GM19239 (cell line): ENCODE data around the gene KCTD5.

Experiments
- DNase-seq: peaks from one replicate; pipeline ENCODE4 v3.0.0; 2011; ENCODE audit warnings: low spot score; ENCODE audit not compliant: insufficient read length
- FAIRE-seq: peaks from 2 replicates; lab custom pipeline; 2011; peaks lifted over from hg19 to GRCh38; lab: Jason Lieb, UNC

The KCTD5 gene

DNA sequence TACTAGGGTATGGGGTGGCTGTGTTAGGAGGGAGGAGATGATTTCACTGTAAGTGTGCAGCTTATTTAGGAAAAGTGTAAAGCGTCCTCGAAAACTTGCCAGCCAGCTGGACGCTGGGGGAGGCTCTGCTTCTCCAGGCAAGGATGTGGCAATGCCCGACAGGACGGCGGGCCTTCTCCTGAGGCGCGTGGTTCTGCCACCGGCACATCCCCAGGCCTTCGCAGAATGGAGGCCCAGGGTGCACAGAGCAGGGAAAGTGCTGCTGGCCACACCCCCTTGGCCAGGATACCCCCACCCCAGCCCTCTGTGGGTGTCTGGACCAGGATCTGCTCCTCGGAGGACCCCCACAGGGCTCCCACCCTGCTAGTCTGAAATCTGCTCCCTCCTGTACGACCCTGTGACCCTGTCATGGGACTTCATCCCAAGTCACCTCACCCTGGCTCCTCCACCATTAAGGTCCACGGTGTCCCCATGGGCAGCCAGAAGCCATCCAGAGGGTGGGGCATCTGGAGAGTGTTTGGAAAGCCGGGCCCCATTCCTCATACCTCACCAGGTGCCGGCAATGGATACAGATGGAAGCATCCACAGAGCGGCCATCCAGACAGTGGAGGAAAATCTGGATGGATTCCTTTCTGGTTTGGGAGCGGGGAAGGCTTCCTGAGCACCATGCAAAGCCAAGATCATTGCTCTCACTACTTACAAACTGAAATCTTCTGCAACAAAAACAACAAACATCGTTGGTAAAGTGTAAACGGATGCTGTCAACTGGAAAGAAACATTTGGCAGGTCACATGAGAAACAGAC lies 60.9 kb downstream of the KCTD5 start:
- DNase-seq (no peak), FAIRE-seq (no peak)

DNA sequence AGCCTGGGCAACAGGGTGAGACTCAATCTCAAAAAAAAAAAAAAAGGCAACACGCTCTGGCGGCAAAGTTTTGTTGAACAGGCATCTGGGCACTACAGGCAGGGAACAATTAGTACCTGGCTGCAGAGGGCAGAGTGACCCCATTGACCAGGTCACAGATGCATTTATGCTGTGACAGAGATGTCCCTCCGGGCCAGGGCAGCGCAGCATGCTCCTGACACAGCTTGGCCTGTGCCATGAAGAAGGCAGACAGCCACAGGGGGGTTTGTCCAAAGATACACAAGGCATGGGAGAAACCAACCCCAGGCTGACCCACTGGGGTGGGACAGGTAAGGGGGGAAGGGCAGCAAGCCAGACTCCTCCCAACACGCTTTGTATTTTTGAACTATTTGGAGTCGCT lies 62.4 kb downstream of the KCTD5 start:
- FAIRE-seq = no peak
- no peak for DNase-seq

DNA sequence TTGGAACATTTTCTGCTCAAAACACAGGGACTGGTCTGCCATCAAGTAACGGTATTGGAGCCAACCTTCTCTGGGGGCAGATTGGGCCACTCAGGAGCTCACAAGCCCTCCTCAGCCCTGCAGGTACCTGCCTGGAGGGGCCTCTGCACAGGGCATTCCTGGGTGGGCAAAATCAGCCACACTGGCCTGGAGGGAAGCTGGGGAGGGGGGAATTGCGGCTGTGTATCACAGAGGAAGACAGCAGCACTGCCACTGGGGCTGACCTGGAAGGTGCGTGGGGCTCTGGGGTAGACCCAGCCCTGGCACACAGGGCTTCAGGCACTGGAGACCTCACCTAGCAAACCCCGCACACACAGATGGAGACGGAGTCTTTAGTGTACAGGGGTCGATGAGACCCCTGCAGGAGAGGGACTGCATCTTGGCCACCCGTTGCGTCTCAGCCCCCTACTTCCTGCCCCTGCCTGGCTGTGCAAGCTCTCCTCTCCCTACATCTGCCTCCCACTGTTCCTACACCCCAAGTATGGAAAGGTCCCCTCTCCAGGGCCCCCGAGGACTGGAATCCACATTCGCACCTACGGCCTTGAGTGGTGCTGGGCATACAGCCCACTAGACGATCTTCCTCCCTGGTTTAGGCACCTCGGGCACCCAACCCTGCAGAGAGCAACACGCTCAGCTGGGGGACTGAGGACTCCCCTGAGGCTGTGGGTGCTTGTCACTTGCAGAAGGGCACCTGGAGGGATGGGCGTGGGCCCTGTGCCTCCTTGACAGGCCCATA lies 63.0 kb downstream of the KCTD5 start:
- no peak for DNase-seq
- FAIRE-seq = no peak

DNA sequence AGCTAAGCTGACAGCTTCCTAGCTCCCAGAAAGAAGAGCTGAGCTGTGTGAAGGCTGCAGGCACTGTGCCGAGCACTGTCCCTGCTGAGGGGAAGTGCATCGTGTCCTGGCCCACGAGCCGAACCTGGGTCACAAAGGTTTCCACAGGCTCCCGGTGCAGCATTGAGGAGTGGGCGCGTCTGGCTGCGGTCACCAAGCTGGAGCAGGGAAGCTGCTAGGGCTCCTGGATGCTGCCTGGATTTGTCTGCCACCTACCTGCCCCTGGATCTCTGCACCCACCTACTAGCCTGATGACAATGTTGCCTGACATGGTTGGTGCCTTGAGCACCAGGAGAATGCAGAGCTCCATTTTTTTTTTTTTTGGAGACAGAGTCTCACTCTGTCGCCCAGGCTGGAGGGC lies 63.6 kb downstream of the KCTD5 start:
- DNase-seq (no peak), FAIRE-seq (no peak)

DNA sequence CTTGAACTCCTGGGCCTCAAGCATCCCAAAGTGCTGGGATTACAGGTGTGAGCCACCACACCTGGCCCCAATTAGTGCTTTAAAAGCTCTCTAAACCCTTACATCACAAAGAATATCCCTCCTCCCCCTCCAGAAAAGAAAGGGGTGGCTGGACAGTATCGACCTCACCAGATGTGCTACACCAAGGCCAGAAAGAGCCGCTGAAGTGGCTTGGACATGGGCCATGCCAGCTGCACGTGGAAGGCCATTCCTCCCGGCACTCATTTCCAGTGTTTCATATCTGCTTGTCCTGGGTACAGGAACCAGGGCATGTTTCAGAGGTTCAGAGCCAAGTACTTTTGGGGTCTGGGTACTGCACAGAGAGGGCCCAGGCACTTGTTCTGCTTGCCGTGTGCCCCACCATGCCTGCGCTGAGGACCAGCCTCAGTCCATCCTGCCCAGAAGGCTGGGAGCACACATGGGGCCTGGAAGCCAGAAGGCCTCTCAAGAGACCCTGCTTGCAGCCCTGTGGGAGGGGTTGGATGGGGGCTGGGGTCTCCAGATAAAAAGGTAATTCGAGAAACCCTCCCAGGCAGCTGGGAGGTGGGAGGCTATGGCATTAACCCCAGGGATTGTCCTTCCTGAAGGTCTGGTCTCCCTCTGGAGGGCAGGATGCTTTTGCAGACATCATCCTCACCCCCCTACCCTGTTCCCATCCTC lies 66.6 kb downstream of the KCTD5 start:
- DNase-seq (no peak), FAIRE-seq (no peak)

DNA sequence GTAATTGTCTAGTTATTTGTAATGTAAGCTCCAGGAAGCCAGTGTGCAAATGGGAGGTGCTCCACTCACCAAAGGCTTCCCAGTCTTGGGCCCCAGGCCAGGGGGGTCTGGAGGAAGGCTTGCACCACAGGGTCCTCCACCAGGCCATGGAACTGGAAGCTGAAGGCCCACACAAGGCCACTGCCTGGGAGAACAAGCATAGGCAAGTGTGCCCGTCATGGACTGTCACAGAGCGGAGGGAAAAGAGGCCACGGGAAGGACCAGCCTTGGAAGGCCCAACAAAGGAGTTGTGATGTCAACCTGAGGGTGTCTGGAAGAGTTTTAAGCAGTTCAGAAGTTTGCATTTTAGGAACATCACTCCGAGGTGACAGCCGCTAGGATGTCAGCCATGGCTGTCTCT lies 67.2 kb downstream of the KCTD5 start:
- DNase-seq (no peak), FAIRE-seq (no peak)

DNA sequence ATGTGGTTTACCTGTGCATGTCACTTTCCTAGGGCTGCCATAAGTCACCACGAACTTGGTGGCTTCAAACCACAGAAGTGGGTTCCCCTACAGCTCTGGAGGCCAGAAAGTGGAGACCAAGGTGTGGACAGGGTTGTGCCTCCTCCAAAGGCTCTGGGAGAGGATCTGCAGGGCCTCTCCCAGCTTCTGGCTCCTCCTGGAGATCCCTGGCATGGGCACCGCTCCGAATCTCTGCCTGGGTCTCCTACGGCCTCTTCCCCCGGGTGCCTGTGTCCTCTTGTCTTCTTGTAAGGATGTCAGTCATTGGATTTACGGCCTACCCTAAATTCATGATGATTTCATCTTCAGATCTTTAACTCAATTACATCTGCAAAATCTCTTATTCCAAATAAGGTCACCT lies 67.6 kb downstream of the KCTD5 start:
- FAIRE-seq (no peak), DNase-seq (no peak)

DNA sequence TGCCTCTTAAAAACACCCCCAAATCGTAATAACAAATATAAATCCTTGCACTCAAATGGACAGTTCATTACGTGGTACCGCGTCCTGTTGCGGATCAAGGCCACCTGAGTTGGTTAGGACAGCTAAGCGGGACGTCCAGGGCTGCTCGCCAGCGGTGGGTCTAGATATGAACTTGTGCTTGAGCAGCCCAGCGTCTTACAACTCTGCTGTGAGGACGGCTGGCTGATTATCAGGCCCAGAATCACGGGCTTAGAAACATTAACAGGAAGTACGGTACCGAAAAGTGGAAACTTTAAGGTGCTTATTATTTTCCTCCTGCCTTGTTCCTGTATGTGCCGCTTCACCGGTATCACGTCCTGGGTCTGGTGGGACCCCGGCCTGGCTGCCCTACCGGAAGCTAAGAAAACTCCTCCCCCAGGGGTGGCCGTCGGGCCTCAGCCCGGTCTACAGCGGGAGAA lies 69.3 kb downstream of the KCTD5 start:
- DNase-seq (peak; percentile 87), FAIRE-seq (no peak)

DNA sequence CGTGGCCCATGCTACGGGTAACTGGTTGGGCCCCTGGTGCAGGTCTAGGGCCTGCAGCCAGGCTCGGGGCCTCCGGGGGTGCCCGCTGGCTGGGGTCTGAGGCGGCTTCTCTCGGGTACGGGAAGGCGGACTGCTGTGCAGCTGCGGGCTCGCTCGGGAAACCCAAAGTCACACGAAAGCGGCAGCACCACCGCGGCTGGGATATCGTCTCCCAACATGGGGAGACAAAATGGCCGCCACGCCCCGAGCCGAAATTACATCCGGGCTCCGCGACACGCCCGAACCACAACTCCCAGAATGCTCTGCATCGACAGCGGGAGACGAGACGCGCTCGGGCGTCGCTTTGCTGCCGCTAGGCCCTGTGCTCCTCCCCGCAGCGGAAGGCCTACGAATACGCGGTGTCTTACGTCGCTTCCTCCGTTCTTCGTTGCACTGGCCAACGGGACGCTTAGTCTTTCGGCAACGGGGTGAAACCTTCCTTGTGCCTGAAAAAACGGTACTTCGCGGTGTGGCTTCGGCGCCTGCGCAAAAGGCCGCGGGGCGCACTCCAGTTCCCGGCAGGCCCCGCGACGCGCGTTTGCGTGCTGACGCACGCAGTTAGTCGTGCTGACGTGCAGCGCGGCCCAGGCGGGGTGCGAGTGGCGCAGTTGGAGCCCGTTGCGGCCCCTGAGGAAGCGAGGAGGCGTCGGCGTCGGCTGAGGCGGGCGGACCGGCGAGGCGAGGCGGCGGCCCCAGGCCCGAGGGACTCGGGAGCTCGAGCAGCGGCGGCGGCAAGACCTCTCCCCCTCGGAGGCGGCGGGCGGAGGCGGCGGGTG lies 69.9 kb downstream of the KCTD5 start, which contains the start of gene SRRM2:
TSS of gene SRRM2 (plus strand) at position 604 of the 815 bp plus-strand sequence. CDS start 3,727 bp downstream, outside the sequence.
- FAIRE-seq (peak; percentile 90), DNase-seq (peak; percentile 97)

DNA sequence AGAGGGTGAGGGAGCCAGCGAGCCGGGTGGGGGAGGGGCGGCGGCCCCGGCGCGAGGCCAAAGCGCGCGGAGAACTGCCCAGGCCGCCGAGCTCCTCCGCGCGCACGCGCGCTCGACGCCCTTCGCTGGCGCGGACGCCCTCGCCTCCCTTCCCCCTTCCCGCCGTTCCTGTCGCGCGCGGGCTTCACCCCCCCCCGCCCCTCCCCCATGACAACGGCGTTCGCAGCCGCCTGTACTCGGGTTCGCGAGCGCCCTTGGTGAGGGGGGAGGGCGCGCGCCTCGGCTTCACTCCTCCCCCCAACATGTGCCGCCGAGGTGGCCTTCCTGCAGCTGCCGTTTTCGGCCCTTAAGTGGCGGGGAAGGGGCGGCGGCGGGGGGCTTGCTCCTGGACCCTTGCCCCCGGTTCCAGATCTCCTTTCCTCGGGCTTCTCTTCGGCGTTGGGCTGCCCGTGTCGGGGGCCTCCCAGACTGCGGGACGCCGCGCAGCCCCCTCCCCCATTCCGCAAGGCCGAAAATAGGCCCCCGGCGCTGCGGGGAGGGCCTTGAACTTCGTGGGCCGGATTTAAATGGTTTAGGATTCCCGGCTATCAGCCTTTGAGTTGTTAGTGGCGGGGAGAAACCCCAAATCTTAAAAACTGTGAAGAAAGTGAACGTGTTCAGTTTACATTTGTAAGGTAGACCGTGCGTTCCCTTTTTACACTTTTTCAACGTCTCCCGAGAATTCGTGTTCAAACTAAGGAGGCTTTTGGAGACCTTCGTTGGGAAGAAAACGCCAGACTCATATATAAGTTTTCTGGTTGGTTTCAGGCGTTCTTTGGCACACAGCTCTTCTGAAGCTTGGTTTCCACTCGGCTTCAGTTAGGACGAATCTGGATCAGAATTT lies 70.8 kb downstream of the KCTD5 start:
- DNase-seq (peak; percentile 71), FAIRE-seq (no peak)

DNA sequence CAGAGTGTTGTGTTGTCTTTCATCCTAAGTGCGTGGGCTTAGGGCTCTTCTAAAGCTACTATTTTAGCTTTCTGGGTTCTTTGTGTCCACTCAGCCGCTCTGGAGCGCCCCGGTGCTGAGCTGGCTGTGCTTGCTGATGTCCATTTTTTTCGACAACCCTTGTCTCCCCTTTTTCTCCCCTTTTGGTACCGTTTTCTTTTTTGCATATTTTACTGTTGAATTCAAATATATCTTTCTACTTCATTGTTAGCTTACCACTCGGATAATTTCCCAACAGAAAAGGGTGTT lies 71.4 kb downstream of the KCTD5 start:
- FAIRE-seq (peak; percentile 14), DNase-seq (no peak)

DNA sequence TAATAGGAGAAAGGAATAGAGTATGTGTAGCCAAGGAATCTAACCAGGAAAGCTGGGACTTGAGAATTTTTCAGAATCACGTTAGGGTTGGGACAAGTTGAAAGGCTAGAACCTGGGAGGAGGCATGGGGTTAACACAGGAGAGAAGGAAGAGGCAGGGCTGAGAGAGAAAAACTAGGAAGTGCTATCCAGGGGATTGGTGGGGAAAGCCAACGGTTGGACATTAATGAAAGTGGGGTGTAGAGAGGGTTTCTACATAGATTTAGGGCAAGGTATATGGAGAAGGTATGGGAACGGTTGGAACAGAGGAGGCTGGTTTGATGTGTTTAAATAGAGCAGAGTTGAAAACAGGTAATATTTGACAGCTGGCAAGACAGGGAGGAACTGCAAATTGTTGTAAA lies 72.8 kb downstream of the KCTD5 start:
- DNase-seq (no peak), FAIRE-seq (no peak)

DNA sequence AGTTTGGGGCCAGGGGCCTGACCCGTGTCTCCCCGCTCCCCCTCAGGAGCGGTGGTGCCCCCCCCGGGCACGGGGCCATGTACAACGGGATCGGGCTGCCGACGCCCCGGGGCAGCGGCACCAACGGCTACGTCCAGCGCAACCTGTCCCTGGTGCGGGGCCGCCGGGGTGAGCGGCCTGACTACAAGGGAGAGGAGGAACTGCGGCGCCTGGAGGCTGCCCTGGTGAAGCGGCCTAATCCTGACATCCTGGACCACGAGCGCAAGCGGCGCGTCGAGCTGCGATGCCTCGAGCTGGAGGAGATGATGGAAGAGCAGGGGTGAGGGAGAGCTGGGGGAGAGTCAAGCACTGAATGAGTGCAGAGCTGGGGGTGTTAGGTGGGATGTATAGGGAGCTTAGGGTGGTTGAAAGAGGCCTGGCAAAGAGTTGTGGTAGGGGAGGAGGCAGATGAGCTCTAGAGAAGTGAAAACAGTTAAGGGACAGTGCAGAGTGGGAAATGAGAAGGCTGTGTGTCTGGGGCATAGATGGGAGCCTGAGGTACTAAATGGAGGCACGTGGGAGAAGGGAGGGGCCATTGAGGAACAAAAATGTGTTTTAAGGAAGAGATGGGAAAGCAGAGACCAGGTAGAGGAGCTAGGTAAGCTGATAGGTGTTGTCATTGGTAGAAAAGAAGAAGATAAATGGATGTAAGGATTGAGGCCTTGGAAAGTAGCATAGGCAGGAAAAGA lies 74.1 kb downstream of the KCTD5 start:
- FAIRE-seq = no peak
- no peak for DNase-seq

DNA sequence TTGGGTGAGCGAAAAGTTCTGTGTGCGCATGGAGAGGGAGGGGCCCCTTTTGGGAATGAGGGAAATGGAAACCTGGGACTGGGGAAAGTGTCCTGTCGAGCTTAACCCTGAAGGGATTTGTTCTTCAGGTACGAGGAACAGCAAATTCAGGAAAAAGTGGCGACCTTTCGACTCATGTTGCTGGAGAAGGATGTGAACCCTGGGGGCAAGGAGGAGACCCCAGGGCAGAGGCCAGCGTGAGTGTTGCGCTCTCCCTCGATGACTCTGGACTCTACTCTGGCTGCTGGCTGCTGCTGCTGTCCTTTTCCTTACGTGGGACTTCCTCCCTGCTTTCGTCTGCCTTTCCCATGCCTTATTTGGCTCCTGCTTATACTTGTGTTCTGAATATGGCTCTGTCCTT lies 75.0 kb downstream of the KCTD5 start:
- FAIRE-seq = no peak
- no peak for DNase-seq
